ENCODE measurements around the gene LSM7. TPM values are rescaled to one million over a fixed set of nuclear protein-coding genes. Genes with fewer than 3 reads are reported as not detected.

Gene LSM7
- total RNA-seq, 4 donors from 2014 or later, result 70.0 to 109 (median 77.5) TPM

- in situ Hi-C loops (cut with MboI; ENCODE audit: low sequenced_read_pairs in 4 of 4), result loop anchor here in 1 of 4 donors (10.0 kb wide), 1 partner anchor 167 kb away; the partner anchor contains the start of gene AP3D1
- H3K4me3 ChIP-seq, result no peak overlapping the region
- H3K27me3 ChIP-seq, result no peaks in the 10 kb centered on the region
- intact Hi-C loops (cut with DNase I; ENCODE audit: low total_unique reads), result no loop called here
- TF ChIP-seq POLR2A (IDR thresholded peaks at IDR 0.05), result no peak
- TF ChIP-seq CTCF (IDR thresholded peaks at IDR 0.05 in 4 of 5, conservative IDR thresholded peaks at IDR 0.05 in 1 of 5), result no peak
- H3K36me3 ChIP-seq, result peaks cover 0 to 27% of the 10 kb centered on the region in 2 donors
- H3K27ac ChIP-seq, result no peak overlapping the region
- no peaks in the 10 kb centered on the region for H3K9me3 ChIP-seq
- ATAC-seq (no peak), DNase-seq (no peak)
- peaks cover 0 to 2% of the 10 kb centered on the region in 2 donors for H3K4me1 ChIP-seq
Observed at GRCh38 chr19:2321565-2322283, 6.7 kb downstream of the LSM7 start.

GRCh38 chr19:2320939-2321338, 7.4 kb downstream of the LSM7 start:
- no peak for TF ChIP-seq POLR2A (IDR thresholded peaks at IDR 0.05)
- TF ChIP-seq CTCF (IDR thresholded peaks at IDR 0.05 in 4 of 5, conservative IDR thresholded peaks at IDR 0.05 in 1 of 5), result no peak
- intact Hi-C loops (cut with DNase I; ENCODE audit: low total_unique reads) (no loop called here), in situ Hi-C loops (cut with MboI; ENCODE audit: low sequenced_read_pairs in 4 of 4) (loop anchor here in 1 of 4 donors (10.0 kb wide), 1 partner anchor 166 kb away; the partner anchor contains the start of gene AP3D1)
- Histone ChIP-seq H3K4me1 (no peaks in the 10 kb centered on the region), H3K36me3 (peaks cover 0 to 27% of the 10 kb centered on the region in 2 donors), H3K4me3 (no peak overlapping the region), H3K27ac (no peak overlapping the region), H3K27me3 (no peaks in the 10 kb centered on the region), H3K9me3 (no peaks in the 10 kb centered on the region)
- ATAC-seq, result no peak
- no peak for DNase-seq

- Histone ChIP-seq H3K9me3 (no peaks in the 10 kb centered on the region), H3K4me1 (no peaks in the 10 kb centered on the region), H3K27me3 (no peaks in the 10 kb centered on the region), H3K4me3 (no peak overlapping the region), H3K27ac (no peak overlapping the region), H3K36me3 (peaks cover 0 to 26% of the 10 kb centered on the region in 2 donors)
- TF ChIP-seq POLR2A (IDR thresholded peaks at IDR 0.05), result no peak
- TF ChIP-seq CTCF (IDR thresholded peaks at IDR 0.05 in 4 of 5, conservative IDR thresholded peaks at IDR 0.05 in 1 of 5), result no peak
- no peak for DNase-seq
- intact Hi-C loops (cut with DNase I; ENCODE audit: low total_unique reads) (no loop called here), in situ Hi-C loops (cut with MboI; ENCODE audit: low sequenced_read_pairs in 4 of 4) (loop anchor here in 1 of 4 donors (10.0 kb wide), 1 partner anchor 165 kb away; the partner anchor contains the start of gene AP3D1)
- ATAC-seq, result no peak
Observed at GRCh38 chr19:2320049-2320448, 8.3 kb downstream of the LSM7 start.

- no peak for DNase-seq
- Histone ChIP-seq H3K4me3 (no peak overlapping the region), H3K4me1 (no peaks in the 10 kb centered on the region), H3K27ac (no peak overlapping the region), H3K9me3 (no peaks in the 10 kb centered on the region), H3K27me3 (no peaks in the 10 kb centered on the region), H3K36me3 (peaks cover 0 to 21% of the 10 kb centered on the region in 2 donors)
- intact Hi-C loops (cut with DNase I; ENCODE audit: low total_unique reads), result loop anchor here (5.0 kb wide), 1 partner anchor 42 kb away; no protein-coding TSS in a partner anchor
- TF ChIP-seq POLR2A (IDR thresholded peaks at IDR 0.05) (no peak), CTCF (IDR thresholded peaks at IDR 0.05 in 4 of 5, conservative IDR thresholded peaks at IDR 0.05 in 1 of 5) (no peak)
- no peak for ATAC-seq
- in situ Hi-C loops (cut with MboI; ENCODE audit: low sequenced_read_pairs in 4 of 4), result no loop called here
Observed at GRCh38 chr19:2319551-2319950, 8.8 kb downstream of the LSM7 start.
